H1 (cell line): Measurements from ENCODE around the gene LGALS12. TPM values are rescaled to one million over a fixed set of nuclear protein-coding genes. Genes with fewer than 3 reads are reported as not detected.
"Not testable (repeated sequence)": the region's sequence is repeated elsewhere in the genome, so short reads cannot be mapped to it uniquely, and the experiment has no call there.

Experiments used
- CTCF ChIA-PET: fragments of 300-600 bp; sonication (Branson Sonifier 250); formaldehyde crosslinking; loops from one replicate; lab custom pipeline; 2021; ENCODE audit not compliant: partially characterized antibody; lab: Charles Lee
- POLR2A ChIA-PET: fragments of 300-600 bp; sonication (Branson Sonifier 250); formaldehyde crosslinking; loops from one replicate; lab custom pipeline; 2021; ENCODE audit warnings: inconsistent platforms; ENCODE audit not compliant: partially characterized antibody; lab: Charles Lee
- DNase-seq, 2 experiments: peaks; one replicate each; pipeline versions ENCODE4 v3.0.0 to v3.0.0-alpha.2; 2010 to 2022; ENCODE audit warnings: low spot score in 2 of 2, low read depth in 1 of 2, mixed read lengths in 1 of 2
- FAIRE-seq: peaks from 2 replicates; lab custom pipeline; 2011; peaks lifted over from hg19 to GRCh38; lab: Jason Lieb, UNC
- H2AFZ ChIP-seq: 2 replicates; pipeline ENCODE4 v1.8.1; 2012; ENCODE audit warnings: low read length, inconsistent platforms
- H2AK5ac ChIP-seq: 2 replicates; pipeline ENCODE4 v1.6.1; 2013; ENCODE audit warnings: low read depth, low read length
- H2BK120ac ChIP-seq: replicated peaks from 2 replicates; pipeline ENCODE3; 2013; ENCODE audit warnings: low read depth, low read length, inconsistent platforms
- H2BK12ac ChIP-seq: 2 replicates; pipeline ENCODE4 v1.6.1; 2013; ENCODE audit warnings: low read depth, low read length
- H2BK15ac ChIP-seq: 2 replicates; pipeline ENCODE4 v1.6.1; 2013; ENCODE audit warnings: low read length
- H2BK20ac ChIP-seq: 2 replicates; pipeline ENCODE4 v1.6.1; 2013; ENCODE audit warnings: low read length
- H2BK5ac ChIP-seq: 2 replicates; pipeline ENCODE4 v1.6.1; 2013; ENCODE audit warnings: low read depth, low read length
- H3K14ac ChIP-seq: 2 replicates; pipeline ENCODE4 v1.6.1; 2013; ENCODE audit warnings: inconsistent platforms; ENCODE audit not compliant: insufficient read length
- H3K18ac ChIP-seq: 2 replicates; pipeline ENCODE4 v1.6.1; 2013; ENCODE audit warnings: low read length; ENCODE audit errors: extremely low read depth
- H3K23ac ChIP-seq: 2 replicates; pipeline ENCODE4 v1.6.1; 2013; ENCODE audit warnings: inconsistent platforms; ENCODE audit not compliant: insufficient read length
- H3K23me2 ChIP-seq: 2 replicates; pipeline ENCODE4 v1.6.1; 2013; ENCODE audit warnings: low read depth, low read length
- H3K27ac ChIP-seq: 2 replicates; pipeline ENCODE4 v1.6.1; 2011; ENCODE audit warnings: low read depth, low read length, inconsistent platforms
- H3K27me3 ChIP-seq, 4 experiments: replicated peaks in 1 of 4; 1 replicate in 1 of 4; 2 replicates in 3 of 4; pipeline versions ENCODE4 v1.6.1 to v1.8.1; 2011 to 2013; ENCODE audit warnings: low read length in 3 of 4, mild to moderate bottlenecking in 3 of 4, inconsistent platforms in 2 of 4, mixed read lengths in 2 of 4, moderate library complexity in 1 of 4; ENCODE audit not compliant: control insufficient read depth in 3 of 4, insufficient read depth in 3 of 4; ENCODE audit errors: extremely low read depth in 1 of 4
- H3K36me3 ChIP-seq, 4 experiments: 2 replicates each; pipeline versions ENCODE4 v1.6.1 to v1.8.1; 2011 to 2013; ENCODE audit warnings: mild to moderate bottlenecking in 4 of 4, low read length in 3 of 4, moderate library complexity in 2 of 4, control low read depth in 1 of 4, inconsistent platforms in 1 of 4; ENCODE audit not compliant: insufficient read depth in 4 of 4, control insufficient read depth in 2 of 4
- H3K4ac ChIP-seq: replicated peaks from 2 replicates; pipeline ENCODE3; 2013; ENCODE audit warnings: low read length, low read depth, mixed read lengths, inconsistent platforms; ENCODE audit not compliant: insufficient read length
- H3K4me1 ChIP-seq, 4 experiments: replicated peaks in 1 of 4; 1 replicate in 1 of 4; 2 replicates in 3 of 4; pipeline versions ENCODE4 v1.6.1 to v1.8.1; 2011 to 2013; ENCODE audit warnings: low read length in 3 of 4, inconsistent platforms in 2 of 4, mixed read lengths in 1 of 4; ENCODE audit not compliant: insufficient read depth in 4 of 4, control insufficient read depth in 3 of 4
- H3K4me2 ChIP-seq, 2 experiments: 2 replicates each; pipeline versions ENCODE4 v1.6.1 to v1.8.1; 2011 to 2013; ENCODE audit warnings: low read depth in 2 of 2, low read length in 2 of 2, control low read depth in 1 of 2, inconsistent platforms in 1 of 2, mild to moderate bottlenecking in 1 of 2; ENCODE audit not compliant: insufficient read depth in 1 of 2
- H3K4me3 ChIP-seq, 4 experiments: fragments of 200-600, 300-600 bp in 1 of 4; sonication (generic), shearing (Covaris generic), sonication (Bioruptor Twin) in 1 of 4; 2 replicates each; pipeline versions ENCODE4 v1.5.1 to v1.8.1; 2011 to 2016; ENCODE audit warnings: low read length in 4 of 4, low read depth in 3 of 4, control low read depth in 2 of 4, inconsistent platforms in 2 of 4, mild to moderate bottlenecking in 2 of 4, mixed read lengths in 1 of 4, moderate library complexity in 1 of 4; ENCODE audit not compliant: insufficient read depth in 2 of 4; ENCODE audit errors: extremely low read depth in 1 of 4
- H3K56ac ChIP-seq: replicated peaks from 2 replicates; pipeline ENCODE3; 2013; ENCODE audit warnings: low read depth, mild to moderate bottlenecking, mixed read lengths, low read length, inconsistent platforms; ENCODE audit not compliant: insufficient read length
- H3K79me1 ChIP-seq: 2 replicates; pipeline ENCODE4 v1.6.1; 2013; ENCODE audit warnings: low read depth, low read length, control low read depth
- H3K79me2 ChIP-seq, 2 experiments: 2 replicates each; pipeline versions ENCODE4 v1.6.1 to v1.8.1; 2012 to 2013; ENCODE audit warnings: low read length in 2 of 2, mild to moderate bottlenecking in 2 of 2, inconsistent platforms in 1 of 2; ENCODE audit not compliant: insufficient read depth in 2 of 2, control insufficient read depth in 1 of 2
- H3K9ac ChIP-seq, 4 experiments: replicated peaks in 1 of 4; 1 replicate in 1 of 4; 2 replicates in 3 of 4; pipeline versions ENCODE4 v1.6.1 to v1.8.1; 2011 to 2013; ENCODE audit warnings: low read depth in 3 of 4, low read length in 3 of 4, control low read depth in 2 of 4, mild to moderate bottlenecking in 2 of 4, moderate library complexity in 2 of 4, inconsistent platforms in 1 of 4; ENCODE audit errors: extremely low read depth in 1 of 4
- H3K9me3 ChIP-seq, 2 experiments: 2 replicates each; pipeline versions ENCODE4 v1.6.1 to v1.8.1; 2012 to 2013; ENCODE audit warnings: mild to moderate bottlenecking in 2 of 2, moderate library complexity in 2 of 2, control low read depth in 1 of 2, inconsistent platforms in 1 of 2, low read depth in 1 of 2, low read length in 1 of 2, mixed read lengths in 1 of 2; ENCODE audit not compliant: insufficient read depth in 2 of 2
- H4K20me1 ChIP-seq, 2 experiments: replicated peaks in 1 of 2; 2 replicates each; pipeline versions ENCODE3 to v1.8.1; 2011 to 2013; ENCODE audit warnings: inconsistent platforms in 2 of 2, low read length in 2 of 2, mild to moderate bottlenecking in 1 of 2; ENCODE audit not compliant: insufficient read depth in 2 of 2, control insufficient read depth in 1 of 2
- H4K5ac ChIP-seq: 2 replicates; pipeline ENCODE4 v1.6.1; 2013; ENCODE audit warnings: low read length, low read depth, mixed read lengths, inconsistent platforms; ENCODE audit not compliant: insufficient read length
- H4K8ac ChIP-seq: 2 replicates; pipeline ENCODE4 v1.8.0; 2013; ENCODE audit warnings: mild to moderate bottlenecking, moderate library complexity, low read length, inconsistent platforms; ENCODE audit not compliant: insufficient read depth; ENCODE audit errors: extremely low read depth
- H4K91ac ChIP-seq: replicated peaks from 2 replicates; pipeline ENCODE3; 2013; ENCODE audit warnings: low read length, mixed read lengths, inconsistent platforms; ENCODE audit not compliant: insufficient read length
- WGBS, 2 experiments: shearing (Covaris generic) in 1 of 2; methylation state at CpG; one replicate each; pipeline versions ENCODE4 v1.1.6 to v1.1.7; 2013 to 2015; ENCODE audit warnings: low lambda C conversion rate in 2 of 2, mixed read lengths in 2 of 2, inconsistent platforms in 1 of 2, low coverage in 1 of 2, missing lambda C conversion rate in 1 of 2; ENCODE audit not compliant: insufficient replicate concordance in 2 of 2, insufficient coverage in 1 of 2, insufficient read length in 1 of 2; ENCODE audit errors: extremely low coverage in 1 of 2, missing lambda C conversion rate in 1 of 2; 5-methylcytosine and 5-hydroxymethylcytosine counted together
- polyA plus RNA-seq, 7 experiments: library from polyadenylated mRNA; depleted of rRNA in 3 of 7; stranded (reverse) in 5 of 7; unstranded in 2 of 7; fragments of >200 nt in 5 of 7; fragments of 200-250 nt in 2 of 7; gene quantifications; 1 replicate in 5 of 7; 2 replicates in 1 of 7; 4 replicates in 1 of 7; pipeline versions ENCODE4 v1.2.1 to v1.2.3, GENCODE V29; 2011 to 2013; ENCODE audit warnings: missing spikeins in 2 of 7, mixed read lengths in 2 of 7
- total RNA-seq: library from RNA; stranded (reverse); fragmentation: NEBNext Ultra II Directional; extraction: Animal tissue kit (Norgen Biotek cat#: 25700); gene quantifications from 2 replicates; pipeline ENCODE4 v1.2.1, GENCODE V29; 2021

Gene LGALS12
- total and polyA plus RNA-seq, 2 of the 8 experiments (the other 6 are each of a cell fraction or from before 2014, with no cell fraction given): 1.6 to 2.9 TPM

- H3K36me3 ChIP-seq, H3K56ac ChIP-seq, H3K9ac ChIP-seq, H2BK15ac ChIP-seq, H3K23ac ChIP-seq, H4K5ac ChIP-seq, H3K4ac ChIP-seq, H2AK5ac ChIP-seq, H4K91ac ChIP-seq, H3K14ac ChIP-seq, CTCF ChIA-PET, H3K9me3 ChIP-seq, H3K23me2 ChIP-seq, H3K79me2 ChIP-seq, H4K8ac ChIP-seq, H2BK5ac ChIP-seq, H2BK120ac ChIP-seq, H4K20me1 ChIP-seq, H2BK12ac ChIP-seq, H3K79me1 ChIP-seq, H2BK20ac ChIP-seq, H3K27ac ChIP-seq, FAIRE-seq, H3K18ac ChIP-seq, H3K27me3 ChIP-seq, H3K4me3 ChIP-seq, DNase-seq, H2AFZ ChIP-seq: not testable (repeated sequence)
- Histone ChIP-seq H3K4me1 (peaks cover 16 to 29% (median 27%) of the 10 kb centered on the region in 4 experiments; a peak in 6 of 7 replicates), H3K4me2 (peak overlapping the region in 1 of 2 experiments; percentile 50; a peak in 1 of 4 replicates)
- WGBS, 2 experiments: 27% methylated on average over 7 of the region's 11 CpGs; no CpG with 5 or more reads in 1 of the 2 experiments
- POLR2A ChIA-PET: interaction anchor here (1.0 to 2.2 kb wide), 3 partner anchors 8 to 23 kb away, joined by 4 to 17 read pairs (median 11); partner anchors contain the start of gene LGALS12
Observed at GRCh38 chr11:63528156-63528555, 22.3 kb downstream of the LGALS12 start.
